ENCODE measurements around the gene ANKRD44. TPM values are rescaled to one million over a fixed set of nuclear protein-coding genes. Genes with fewer than 3 reads are reported as not detected.

The ANKRD44 gene
- total and polyA plus RNA-seq, 2 of the 8 experiments (the other 6 are each of a cell fraction or from before 2014, with no cell fraction given): 1.2 to 1.3 TPM

DNA sequence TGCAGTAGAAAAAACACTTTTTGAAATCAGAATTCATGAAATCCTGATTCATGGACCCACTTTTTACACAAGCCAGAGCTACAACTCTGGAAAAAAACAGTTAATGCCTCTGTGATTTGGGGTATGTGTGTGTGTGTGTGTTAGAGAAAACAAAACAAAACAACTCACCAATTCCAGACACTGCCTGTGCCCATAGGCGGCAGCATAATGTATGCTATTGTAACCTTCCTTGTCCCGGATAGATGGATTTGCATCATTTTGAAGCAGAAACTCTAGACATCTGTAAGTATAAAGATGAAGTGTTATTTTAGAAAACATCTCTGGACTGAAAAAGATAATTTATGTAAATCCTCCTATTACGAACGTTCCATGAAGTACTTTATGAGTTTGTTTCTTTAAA, 232.0 kb downstream of the ANKRD44 start:
- H3K4me2 ChIP-seq (ENCODE audit: insufficient read depth in 1 of 2, low read depth in 2 of 2, low read length in 2 of 2): no peak overlapping the region
- POLR2A ChIA-PET (ENCODE audit: partially characterized antibody): no interaction called here
- TF ChIP-seq TEAD4 (IDR thresholded peaks at IDR 0.05; ENCODE audit: low read depth, low read length) (no peak), CBX8 (IDR thresholded peaks at IDR 0.05; ENCODE audit: borderline replicate concordance, low read depth, low read length) (no peak), NRF1 (IDR thresholded peaks at IDR 0.05; ENCODE audit: low read depth, low read length) (no peak), KDM1A (IDR thresholded peaks at IDR 0.05; ENCODE audit: borderline replicate concordance, low read length) (no peak), RFX5 (IDR thresholded peaks at IDR 0.05; ENCODE audit: borderline replicate concordance, low read depth, low read length) (no peak), SUZ12 (IDR thresholded peaks at IDR 0.05; ENCODE audit: low read length) (no peak), SP1 (IDR thresholded peaks at IDR 0.05; ENCODE audit: low read depth, low read length) (no peak), FOSL1 (IDR thresholded peaks at IDR 0.05; ENCODE audit: insufficient read depth, low read depth, low read length) (no peak), NANOG (IDR thresholded peaks at IDR 0.05; ENCODE audit: insufficient read depth, low read depth, low read length, poor library complexity, severe bottlenecking) (no peak), KDM4A (IDR thresholded peaks at IDR 0.05; ENCODE audit: low read depth, low read length, severe bottlenecking) (no peak), JUN (IDR thresholded peaks at IDR 0.05; ENCODE audit: low read depth, low read length) (no peak), SAP30 (IDR thresholded peaks at IDR 0.05; ENCODE audit: insufficient read depth, insufficient replicate concordance, low read length) (no peak)
- TF ChIP-seq, protein P1, sequence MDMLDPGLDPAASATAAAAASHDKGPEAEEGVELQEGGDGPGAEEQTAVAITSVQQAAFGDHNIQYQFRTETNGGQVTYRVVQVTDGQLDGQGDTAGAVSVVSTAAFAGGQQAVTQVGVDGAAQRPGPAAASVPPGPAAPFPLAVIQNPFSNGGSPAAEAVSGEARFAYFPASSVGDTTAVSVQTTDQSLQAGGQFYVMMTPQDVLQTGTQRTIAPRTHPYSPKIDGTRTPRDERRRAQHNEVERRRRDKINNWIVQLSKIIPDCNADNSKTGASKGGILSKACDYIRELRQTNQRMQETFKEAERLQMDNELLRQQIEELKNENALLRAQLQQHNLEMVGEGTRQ (IDR thresholded peaks at IDR 0.05; ENCODE audit: low read length): no peak

More for the DNA sequence above, 232.0 kb downstream of the ANKRD44 start:
- Histone ChIP-seq H2BK20ac (ENCODE audit: low read length) (no peak overlapping the region), H3K36me3 (ENCODE audit: control insufficient read depth in 2 of 4, insufficient read depth in 4 of 4, low read length in 3 of 4) (no peaks in the 10 kb centered on the region), H4K8ac (ENCODE audit: extremely low read depth, insufficient read depth, low read length) (no peak overlapping the region), H3K4ac (replicated peaks; ENCODE audit: insufficient read length, low read depth, low read length) (no peak overlapping the region), H3K4me1 (replicated peaks in 1 of 4; ENCODE audit: control insufficient read depth in 3 of 4, insufficient read depth in 4 of 4, low read length in 3 of 4) (no peaks in the 10 kb centered on the region; a peak in 1 of 7 replicates), H3K79me2 (ENCODE audit: control insufficient read depth in 1 of 2, insufficient read depth in 2 of 2, low read length in 2 of 2) (no peaks in the 10 kb centered on the region), H3K9me3 (ENCODE audit: insufficient read depth in 2 of 2, low read depth in 1 of 2, low read length in 1 of 2) (no peaks in the 10 kb centered on the region), H3K23ac (ENCODE audit: insufficient read length) (no peak overlapping the region), H3K14ac (ENCODE audit: insufficient read length) (no peak overlapping the region), H3K79me1 (ENCODE audit: low read depth, low read length) (no peaks in the 10 kb centered on the region), H4K5ac (ENCODE audit: insufficient read length, low read depth, low read length) (no peak overlapping the region), H4K91ac (replicated peaks; ENCODE audit: insufficient read length, low read length) (no peak overlapping the region), H2BK5ac (ENCODE audit: low read depth, low read length) (no peak overlapping the region), H3K9ac (replicated peaks in 1 of 4; ENCODE audit: extremely low read depth in 1 of 4, low read depth in 3 of 4, low read length in 3 of 4) (no peak overlapping the region), H2BK12ac (ENCODE audit: low read depth, low read length) (no peak overlapping the region), H2BK120ac (replicated peaks; ENCODE audit: low read depth, low read length) (no peak overlapping the region), H3K23me2 (ENCODE audit: low read depth, low read length) (no peaks in the 10 kb centered on the region; the same call in 1 of the 2 replicates), H3K27me3 (replicated peaks in 1 of 4; ENCODE audit: control insufficient read depth in 3 of 4, extremely low read depth in 1 of 4, insufficient read depth in 3 of 4, low read length in 3 of 4) (no peaks in the 10 kb centered on the region), H3K27ac (ENCODE audit: low read depth, low read length) (no peak overlapping the region), H4K20me1 (replicated peaks in 1 of 2; ENCODE audit: control insufficient read depth in 1 of 2, insufficient read depth in 2 of 2, low read length in 2 of 2) (no peaks in the 10 kb centered on the region), H2AK5ac (ENCODE audit: low read depth, low read length) (no peak overlapping the region), H3K4me3 (ENCODE audit: extremely low read depth in 1 of 4, insufficient read depth in 2 of 4, low read depth in 3 of 4, low read length in 4 of 4) (no peak overlapping the region), H2BK15ac (ENCODE audit: low read length) (no peak overlapping the region), H3K56ac (replicated peaks; ENCODE audit: insufficient read length, low read depth, low read length) (no peak overlapping the region), H3K18ac (ENCODE audit: extremely low read depth, low read length) (no peak overlapping the region), H2AFZ (ENCODE audit: low read length) (no peak overlapping the region)
- no peak for FAIRE-seq
- CTCF ChIA-PET (ENCODE audit: partially characterized antibody): interaction anchor here (0.7 to 1.5 kb wide), 6 partner anchors 11 to 62 kb away, joined by 3 to 5 read pairs (median 3); no protein-coding TSS in a partner anchor
- no peak for DNase-seq (ENCODE audit: low read depth in 1 of 2, low spot score in 2 of 2)
- WGBS, 2 experiments (ENCODE audit: extremely low coverage in 1 of 2, insufficient coverage in 1 of 2, insufficient read length in 1 of 2, insufficient replicate concordance in 2 of 2, low coverage in 1 of 2, low lambda C conversion rate in 2 of 2, missing lambda C conversion rate in 1 of 2): 85% methylated on average over 4 of the region's 4 CpGs; no CpG with 5 or more reads in 1 of the 2 experiments

Data from H1 (cell line).